Measurements from ENCODE around the gene DUSP3.
A peak's percentile ranks its signal among the peaks of the same experiment; 100 is the strongest.

- TF ChIP-seq CTCF (IDR thresholded peaks at IDR 0.05) (peak; percentile 99 to 100 (median 100)), POLR2A (IDR thresholded peaks at IDR 0.05) (no peak)
Measured at GRCh38 chr17:43760254-43760852, 18.4 kb downstream of the DUSP3 start.

Measured in right lobe of liver (tissue), 4 donors.